ENCODE results near the gene NAV2.
A peak's percentile ranks its signal among the peaks of the same experiment; 100 is the strongest.

Gene NAV2

DNA sequence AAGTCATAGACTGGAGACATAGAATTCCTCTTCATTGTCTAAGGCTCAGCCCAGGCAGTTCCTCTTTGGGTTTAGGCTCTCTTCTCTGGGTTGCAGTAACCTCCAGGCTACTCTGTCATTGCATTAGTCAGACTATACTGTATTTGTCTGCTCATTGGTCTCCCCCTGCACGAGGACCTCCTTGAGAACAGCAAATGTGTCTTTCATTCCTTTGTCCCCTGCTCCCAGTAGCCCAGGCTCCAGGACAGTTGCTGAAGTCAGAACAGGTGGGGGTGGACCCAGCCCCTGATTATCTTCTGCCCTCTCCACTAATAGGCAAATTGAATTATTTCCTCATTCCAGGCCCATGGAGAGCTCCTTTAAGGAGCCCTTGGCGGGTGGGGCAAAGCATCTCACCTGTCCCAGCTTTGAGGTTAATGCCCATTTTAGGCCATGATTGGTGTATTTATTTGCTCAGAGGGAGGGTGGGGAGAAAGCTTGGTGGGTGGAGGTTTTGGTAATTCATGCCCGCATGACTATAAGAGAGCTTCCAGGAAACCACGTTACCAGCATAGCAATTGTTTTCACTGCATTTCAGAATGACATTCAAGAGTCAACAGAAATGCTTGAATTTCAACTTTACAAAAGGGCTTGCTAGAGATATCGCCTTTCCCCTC lies 40.9 kb downstream of the NAV2 start:
- no peak for DNase-seq

DNA sequence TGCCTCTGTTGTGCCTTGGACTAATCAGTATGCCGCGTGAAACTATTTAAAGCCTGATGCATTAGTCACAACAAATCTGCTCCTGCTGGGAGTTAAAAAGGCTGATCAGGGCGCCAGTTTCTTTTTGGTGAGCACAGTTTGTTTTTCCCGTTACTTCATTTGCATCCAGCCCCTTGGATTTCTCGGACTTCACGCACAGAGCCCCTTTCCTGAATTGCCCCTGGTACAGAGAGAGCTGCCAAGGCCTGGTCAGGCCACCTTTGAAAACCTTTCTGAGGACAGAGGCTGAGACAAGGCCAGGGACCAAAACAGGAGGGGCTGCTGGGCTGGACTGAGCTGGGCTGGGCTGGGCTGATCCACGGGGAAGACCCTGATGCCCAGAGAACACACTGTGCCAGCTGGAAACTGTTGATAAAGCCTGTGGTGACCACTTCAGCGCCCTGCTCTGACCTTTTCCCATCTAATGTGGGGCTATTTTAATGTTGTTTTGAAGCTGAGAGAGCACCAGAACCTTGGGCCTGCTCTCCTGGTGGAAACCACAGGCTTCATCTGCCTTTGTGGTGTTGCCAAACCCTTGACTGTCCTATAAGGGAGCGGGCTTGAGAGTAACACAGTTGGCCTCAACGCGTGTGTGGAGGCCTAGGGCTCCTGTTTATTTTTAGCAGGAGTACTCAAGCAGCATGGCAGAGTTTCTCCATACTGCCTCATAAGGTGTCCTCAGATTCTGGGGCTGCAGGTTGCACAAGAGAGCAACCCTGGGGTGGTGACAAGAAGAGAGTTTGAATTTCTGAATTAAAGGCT lies 44.2 kb downstream of the NAV2 start:
- DNase-seq, result no peak

DNA sequence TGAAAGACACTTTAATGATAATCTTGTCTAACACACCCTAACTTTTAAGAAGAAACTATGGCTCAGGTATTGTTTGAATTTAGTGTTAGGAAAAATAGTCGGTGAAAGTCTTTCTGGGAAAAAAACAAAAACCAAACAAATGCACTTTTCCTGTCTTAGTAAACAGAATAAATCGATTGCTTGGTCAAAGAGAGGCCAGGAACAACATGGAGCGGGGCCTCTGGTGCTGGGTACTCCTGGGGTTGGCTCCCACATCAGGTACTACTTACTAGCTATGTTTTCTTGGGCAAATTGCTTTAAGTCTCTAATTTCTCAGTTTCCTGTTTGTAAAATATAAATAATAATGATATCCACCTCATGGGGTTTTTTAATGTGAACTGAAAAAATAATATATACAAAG lies 46.8 kb downstream of the NAV2 start:
- no peak for DNase-seq

DNA sequence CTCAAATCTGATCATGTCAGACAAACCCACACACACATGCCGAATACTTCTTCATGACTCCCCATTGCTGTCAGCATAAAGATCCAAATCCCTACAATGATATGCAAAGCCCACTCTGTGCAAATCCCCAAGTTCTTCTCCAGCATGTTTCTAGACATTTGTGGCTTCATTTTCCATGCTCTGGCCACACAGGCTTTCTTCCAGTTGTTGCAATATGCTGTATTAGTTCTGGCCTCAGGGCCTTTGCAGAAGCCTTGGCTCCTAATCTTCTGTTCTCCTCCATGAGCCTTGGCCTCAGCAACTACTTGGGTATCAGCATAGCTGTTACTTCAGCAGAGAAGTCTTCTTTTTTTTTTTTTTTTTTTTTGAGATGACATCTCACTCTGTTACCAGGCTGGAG lies 49.6 kb downstream of the NAV2 start:
- no peak for DNase-seq

DNA sequence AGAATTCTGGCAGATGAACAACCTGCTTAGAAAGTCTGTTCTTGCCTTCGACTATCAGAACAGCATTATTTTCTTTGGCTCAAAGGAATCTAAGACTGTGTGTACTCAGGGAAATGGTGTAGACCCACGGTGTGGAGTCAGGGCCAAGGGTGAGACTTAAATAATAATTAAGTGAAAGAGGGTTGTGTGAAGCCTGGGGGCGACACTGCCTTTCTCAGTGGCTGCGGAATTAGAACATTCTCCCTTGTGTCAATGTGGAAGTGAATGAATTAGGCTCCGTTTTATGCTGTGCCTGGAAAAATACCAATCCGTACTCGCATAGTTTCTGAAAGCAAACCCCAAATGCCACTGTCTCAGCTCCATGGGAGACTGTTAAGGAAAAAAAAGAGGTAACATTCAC lies 50.7 kb downstream of the NAV2 start:
- no peak for DNase-seq

DNA sequence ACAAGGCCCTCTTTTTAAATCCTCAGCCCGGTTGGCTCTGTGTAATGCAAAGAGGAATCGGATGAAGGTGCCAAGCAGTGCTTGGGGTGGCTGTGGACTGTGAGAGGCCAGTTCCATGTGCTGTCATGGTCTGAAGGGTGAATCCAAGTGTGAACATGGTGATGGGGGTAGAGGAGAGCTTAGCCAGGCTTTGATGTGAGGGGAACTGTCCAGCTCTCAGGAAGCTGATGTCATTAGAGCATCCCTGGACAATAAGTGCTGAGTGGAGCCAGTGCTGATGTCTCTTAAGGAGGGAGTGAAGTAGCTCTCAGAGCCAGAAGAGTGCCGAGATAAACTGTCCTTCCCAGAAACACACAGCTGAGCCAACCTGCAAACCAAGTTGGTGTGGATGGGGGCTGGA lies 53.6 kb downstream of the NAV2 start:
- no peak for DNase-seq

DNA sequence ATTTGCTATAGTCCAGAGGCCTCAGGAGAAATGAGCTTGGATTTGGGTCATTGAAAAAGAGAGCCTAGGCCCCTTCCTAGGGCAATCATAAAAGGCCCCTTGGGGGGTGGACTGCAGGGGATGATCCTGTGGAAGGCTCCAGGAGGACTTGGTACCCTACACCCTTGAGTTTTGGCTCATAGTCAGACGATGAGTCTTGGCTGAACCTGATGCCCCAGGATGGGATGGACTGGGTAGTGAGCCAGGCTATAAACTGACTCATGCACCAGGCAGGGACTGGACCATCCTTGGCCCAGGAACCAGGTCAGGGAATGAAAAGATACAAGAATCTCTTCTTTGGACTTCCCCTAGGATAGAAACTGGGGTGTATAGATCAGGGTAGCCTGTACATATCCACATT lies 54.2 kb downstream of the NAV2 start:
- DNase-seq, result no peak

DNA sequence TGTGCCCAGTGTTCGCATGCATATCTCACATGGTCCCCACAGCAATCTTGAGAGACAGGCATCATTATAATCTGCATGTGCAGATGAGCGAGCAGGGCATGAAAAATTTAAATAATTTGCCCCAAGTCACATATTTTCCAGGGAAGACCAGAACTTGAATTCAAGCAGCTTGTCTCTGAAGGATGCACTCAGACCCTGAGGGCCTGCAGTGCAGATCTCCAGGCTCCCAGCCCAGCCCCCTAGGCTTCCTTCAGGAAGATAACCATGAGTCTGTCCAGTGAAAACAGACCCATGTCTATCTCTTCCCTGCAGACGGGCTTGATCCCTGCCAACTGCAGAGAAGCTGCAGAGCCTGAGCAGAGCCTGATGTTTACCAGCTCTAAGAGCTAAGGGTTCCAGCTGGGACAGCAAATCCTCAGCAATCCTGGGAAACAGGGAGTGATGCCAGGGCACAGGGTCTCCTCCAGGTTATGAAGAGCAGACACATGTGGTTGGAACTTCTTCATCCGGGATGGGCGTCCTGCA lies 55.1 kb downstream of the NAV2 start:
- DNase-seq, result no peak

DNA sequence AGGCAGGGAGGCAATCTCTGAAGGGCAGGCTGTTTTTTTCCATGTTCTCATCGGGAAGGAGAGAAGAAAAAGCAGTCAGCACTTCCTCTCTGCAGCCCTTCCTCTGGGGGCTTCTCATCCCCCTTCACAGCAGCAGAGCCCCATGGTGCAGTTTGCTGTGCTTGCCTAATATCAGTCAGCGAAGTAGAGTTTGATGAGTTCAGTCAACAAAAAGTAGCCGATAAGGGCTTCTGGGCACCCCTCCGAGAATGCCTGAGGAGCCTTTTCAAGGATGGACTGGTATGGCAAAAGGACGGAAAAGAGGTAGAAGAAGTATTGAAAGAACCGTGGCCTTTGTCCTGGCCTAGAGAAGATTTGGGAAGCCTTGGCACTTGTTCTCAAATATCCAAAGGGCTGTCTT lies 55.6 kb downstream of the NAV2 start:
- DNase-seq, result no peak

DNA sequence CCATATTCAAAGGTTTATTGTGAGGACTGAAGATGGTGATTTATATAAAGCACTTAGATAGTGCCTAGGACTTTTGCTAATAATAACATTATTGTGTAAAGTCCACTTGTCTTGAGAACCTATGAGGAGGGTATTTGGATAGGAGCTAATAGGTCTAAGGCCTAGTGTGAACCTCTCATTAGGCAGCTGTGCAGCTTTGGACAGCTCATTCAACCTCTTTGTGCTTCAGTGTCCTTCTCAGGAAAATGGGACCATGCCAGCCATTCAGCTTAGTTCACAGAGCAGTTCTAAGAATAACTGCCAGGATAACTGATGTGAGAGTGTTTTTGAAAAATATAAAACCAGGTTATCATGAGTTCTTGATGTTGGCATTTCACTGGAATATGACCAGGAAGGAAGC lies 56.2 kb downstream of the NAV2 start:
- DNase-seq, result no peak

DNA sequence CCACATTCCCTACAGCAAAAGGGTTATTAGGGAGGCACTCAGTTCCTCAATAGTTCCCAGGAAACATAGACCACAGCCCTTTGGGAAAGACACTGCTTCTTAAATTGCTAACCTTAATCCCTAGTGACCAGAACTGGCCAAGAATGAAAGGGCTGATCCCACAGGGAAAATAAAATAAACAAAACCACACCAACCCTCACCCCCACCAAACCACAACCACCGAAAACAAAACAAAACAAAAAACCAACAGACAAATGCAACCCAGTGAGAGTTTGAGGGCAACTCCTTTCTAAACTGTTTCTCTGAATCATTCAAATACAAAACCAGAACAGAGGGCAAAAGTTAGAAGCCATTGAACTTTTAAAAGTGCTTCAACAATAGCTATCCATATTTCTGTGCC lies 57.2 kb downstream of the NAV2 start:
- no peak for DNase-seq

DNA sequence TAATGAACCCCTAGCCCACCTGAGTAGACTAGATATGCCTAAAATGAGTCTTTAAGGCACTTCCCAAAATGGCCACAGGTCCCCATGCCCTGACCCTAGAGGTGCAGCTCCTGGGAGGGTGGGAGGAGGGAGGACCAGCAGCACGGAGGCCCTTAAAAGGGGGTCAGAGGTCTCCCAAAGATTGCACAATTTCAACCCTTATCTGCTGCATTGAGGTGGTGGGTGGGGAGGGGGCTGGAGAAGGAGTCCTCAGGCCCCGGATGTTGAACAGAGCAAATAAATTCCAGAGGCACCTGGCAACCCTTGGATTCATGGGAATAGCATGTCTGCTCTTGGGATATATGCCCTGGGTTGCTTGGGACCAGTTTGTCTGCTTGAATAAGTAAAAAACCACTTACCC lies 57.6 kb downstream of the NAV2 start:
- DNase-seq, result no peak

DNA sequence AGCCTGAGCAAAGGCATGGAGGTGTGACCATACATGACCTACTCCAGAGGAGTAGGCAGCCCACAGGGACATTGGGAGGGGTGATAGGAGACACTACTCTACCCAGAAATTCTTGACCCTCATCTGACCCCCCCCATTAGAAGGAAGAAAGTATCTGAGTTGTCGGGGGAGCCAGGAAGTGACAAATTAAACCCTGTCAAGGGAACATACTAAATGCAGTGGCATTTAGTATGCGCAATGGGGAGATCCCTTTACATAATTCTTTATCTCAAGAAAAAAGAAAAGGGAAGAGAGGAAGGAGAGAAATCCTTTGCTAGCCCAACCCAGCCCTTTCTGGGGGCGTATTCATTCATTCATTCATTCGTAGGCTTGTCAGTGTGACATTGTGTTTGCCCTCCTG lies 58.8 kb downstream of the NAV2 start:
- DNase-seq, result no peak

DNA sequence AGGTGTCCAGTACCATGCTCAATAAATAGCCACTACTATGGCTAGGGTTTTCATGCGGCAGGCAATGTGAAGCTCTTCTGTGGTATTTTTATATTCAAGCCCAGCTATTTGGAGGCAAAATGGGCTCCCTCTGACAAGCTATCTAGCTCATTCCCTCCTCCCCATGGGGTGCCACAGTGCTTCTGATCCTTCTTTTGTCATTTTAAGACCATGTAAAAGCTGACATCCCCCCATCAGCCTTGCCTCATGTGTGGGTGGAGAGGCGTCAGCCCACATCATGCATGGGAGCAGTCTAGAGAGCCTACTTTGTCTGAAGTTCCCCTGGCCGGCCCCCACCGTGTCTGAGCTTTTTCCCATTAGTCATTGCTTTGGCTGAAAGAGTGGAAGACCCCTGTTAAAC lies 59.8 kb downstream of the NAV2 start:
- DNase-seq, result no peak

DNA sequence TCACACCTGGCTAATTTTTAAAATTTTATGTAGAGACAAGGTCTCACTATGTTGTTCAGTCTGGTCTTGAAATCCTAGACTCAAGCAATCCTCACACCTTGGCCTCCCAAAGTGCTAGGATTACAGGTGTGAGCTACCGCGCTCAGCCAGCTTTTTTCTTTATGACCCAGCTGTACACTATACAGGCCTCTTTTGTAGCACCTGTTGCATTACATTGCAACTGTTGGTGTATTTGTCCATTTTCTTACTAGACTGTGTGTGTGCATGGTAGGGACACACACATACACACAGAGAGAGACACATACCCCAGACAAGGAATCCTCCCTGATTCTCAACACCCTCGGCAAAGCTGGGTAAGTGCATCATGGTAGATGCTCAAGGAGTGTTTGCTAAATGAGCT lies 61.7 kb downstream of the NAV2 start:
- DNase-seq, result no peak

DNA sequence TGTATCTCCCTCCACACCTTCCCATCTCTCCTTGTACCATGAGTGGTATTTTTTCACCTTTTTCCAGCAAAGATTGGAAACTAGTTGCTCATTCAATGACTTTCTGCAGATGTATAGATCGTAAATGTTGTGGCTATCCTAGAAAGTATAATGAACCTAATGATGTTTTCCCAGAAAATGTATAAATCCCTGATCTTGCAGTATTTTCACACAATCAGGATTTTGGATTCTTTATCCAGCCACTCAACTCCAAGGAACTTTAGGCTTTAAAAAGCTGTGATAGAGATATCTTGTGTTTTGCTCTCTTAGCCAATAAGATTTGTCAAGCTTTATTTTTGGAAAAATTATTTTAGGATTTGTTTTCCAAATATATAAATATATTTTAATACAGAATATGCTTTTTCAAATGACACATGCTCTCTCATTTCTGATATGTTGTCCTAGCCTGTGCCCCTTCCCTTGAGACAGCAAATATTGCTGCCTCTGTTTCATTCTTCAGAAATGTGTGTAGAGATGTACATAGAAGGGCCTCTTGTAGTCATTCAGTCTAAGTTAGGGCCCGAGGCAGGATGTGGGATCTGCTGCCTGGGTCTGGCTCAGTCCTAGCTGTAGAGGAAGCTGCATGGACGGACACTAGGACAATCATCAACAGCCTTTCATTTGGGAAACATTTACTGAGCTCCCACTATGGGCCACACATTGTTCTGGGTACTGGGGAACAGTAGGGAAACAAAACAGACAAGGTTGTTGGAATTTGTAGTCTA lies 62.4 kb downstream of the NAV2 start:
- DNase-seq, result no peak

DNA sequence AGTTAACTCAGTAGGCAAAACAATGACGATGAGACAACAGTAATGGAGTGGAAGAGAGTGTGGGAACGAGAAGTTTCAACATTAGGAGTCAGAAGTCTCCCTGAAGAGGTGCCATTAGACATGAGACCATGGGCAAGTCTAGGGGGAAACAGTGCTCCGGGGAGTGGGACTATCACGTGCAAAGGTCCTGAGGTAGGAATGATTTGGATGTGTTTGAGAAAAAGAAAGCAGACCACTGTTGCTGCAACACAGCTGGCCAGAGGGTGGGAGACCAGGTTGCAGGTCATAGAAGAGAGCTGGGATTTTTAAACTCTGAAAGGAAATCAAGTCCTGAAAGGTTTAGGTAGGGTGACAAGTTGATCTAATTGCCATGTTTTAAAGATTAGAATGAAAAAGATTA lies 63.0 kb downstream of the NAV2 start:
- DNase-seq, result no peak

DNA sequence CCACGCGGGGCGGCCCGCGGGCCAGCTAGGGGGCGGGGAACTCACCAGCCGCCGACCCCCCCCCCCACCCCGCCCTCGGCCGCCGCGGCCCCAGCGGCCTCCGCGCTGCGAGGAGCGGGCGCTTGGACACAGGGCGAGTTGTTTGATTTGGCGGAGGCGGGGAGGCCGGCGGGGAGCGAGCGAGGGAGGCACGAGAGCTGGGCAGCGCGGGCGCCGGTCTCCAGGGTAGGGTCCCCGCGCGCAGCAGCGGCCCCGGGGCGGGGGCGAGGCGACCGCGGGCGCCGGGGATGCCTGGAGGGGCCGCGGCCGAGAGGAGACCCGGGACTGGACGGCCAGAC lies 64.4 kb downstream of the NAV2 start:
- DNase-seq, result peak; percentile 31

DNA sequence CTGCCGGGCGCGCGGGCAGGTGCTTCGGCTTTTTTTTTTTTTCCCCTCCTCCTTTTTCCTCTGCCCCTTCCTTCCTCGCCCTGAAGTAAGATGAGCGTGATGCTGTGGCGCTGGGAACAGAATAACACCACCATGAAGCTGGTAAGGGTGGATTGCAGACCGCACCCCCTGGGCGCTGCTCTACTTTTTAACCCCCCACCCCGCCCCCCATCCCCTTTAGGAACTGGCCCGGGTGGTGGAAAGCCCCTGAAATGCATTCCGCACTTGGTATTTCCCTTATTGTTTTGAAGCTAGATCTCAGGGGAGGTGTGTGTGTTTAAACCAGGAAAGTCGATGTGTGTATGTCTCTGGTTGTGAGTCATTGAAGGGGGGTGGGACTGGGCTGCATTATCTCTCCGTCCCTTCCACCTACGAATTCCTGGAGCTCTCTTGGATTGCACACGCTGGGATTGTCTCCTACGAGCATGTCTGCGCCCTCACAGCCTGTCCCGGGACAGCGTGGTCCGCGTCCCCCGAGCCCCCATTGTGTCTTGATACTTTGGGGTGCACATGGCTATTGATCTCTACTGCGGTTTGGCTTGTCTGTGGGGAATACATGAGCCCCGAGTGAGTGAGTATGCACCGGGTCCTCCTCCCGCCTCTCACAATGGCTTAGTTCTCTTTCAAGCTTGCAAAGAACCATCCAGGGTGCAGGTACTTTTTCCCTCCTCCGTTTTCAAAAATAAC lies 64.9 kb downstream of the NAV2 start:
- no peak for DNase-seq

DNA sequence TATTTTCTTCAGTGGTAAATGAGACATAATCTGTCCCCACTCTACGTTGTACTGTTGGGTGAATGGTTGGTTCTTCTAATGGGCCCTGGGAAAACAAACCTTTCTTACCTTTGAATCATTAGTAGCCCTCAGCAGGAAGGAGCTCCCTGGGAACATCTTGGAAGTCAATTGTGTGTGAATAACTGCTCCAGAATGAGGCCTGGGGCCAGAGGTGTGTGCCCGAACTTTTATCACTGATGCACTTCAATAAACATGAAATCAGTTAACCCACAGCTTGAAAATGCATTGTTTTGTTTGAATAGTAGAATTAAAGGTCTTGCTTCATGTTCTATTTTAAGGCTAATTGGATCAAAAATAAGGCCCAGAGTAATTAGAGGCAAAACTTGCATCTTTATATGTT lies 67.1 kb downstream of the NAV2 start:
- no peak for DNase-seq

DNA sequence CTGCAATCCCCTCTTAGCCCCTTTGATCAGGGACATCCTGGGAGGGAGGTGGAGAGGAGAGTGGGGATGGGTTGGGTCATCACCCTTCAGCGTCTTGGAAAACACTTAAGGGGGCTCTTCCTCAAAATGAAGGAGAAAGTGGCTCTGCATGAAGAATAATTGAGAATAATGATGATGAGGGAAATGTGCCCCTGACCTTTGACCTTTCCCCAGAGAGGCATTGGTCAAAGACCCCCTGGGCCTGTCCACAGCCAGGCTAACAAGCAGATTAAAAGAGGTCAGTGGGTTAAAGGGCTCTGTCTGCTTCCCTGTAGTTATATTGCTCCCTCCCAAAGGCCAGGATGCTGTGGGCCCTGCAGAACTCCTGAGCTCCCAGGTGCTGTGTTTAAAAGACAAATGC lies 68.7 kb downstream of the NAV2 start:
- DNase-seq, result no peak

DNA sequence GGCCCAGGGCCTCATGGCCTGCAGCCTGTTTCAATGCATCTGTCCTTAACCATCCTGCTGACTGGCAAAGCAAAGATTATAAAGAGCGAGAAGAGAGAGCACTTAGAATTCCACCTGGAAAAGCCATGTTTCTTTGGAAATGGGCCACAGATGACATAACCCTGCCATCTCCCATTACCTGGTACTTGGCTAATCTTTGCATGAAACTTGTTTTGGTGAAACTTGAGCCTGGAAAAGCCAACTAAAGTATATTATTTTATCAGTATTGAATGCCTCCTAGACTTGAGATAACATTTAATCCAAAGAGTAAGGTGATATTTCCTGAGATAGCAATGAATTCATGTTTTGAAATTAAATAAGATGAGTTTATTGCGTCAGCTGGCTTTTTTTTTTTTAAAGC lies 72.6 kb downstream of the NAV2 start:
- DNase-seq, result no peak

DNA sequence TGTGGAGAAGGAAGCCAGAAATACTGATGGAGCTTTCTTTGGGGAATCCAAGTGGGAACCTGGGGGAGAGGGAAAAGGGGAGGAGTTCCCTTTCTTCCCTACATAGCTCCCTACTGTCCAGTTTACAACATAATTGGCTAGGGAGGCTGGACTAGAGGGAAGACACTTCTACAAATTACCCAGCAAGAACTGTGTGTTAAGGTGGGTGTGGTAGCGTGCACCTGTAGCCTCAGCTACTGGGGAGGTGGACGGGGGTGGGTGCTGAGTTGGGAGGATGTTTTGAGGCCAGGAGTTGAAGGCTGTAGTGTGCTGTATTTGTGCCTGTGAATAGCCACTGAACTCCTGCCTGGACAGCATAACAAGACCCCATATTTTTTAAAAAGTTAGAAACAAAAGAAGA lies 74.0 kb downstream of the NAV2 start:
- DNase-seq, result no peak

Measured in NCI-H1105 (cell line).